GM21737 (cell line): ENCODE results near the gene GRIK4.

Source experiments
- ATAC-seq: cut with Tn5 transposase; IDR thresholded peaks from one replicate; pipeline ENCODE4 v1.9.1; 2021; ENCODE audit warnings: mild to moderate bottlenecking, moderate library complexity; ENCODE audit not compliant: unreplicated experiment

Gene GRIK4

GRCh38 chr11:120800206-120800605, 288.7 kb downstream of the GRIK4 start:
- ATAC-seq: no peak

- ATAC-seq: no peak
These were observed 290.5 kb downstream of the GRIK4 start for GRCh38 chr11:120801801-120802689.

GRCh38 chr11:120805960-120806555, 294.5 kb downstream of the GRIK4 start:
- no peak for ATAC-seq

- ATAC-seq: no peak
These were observed 296.0 kb downstream of the GRIK4 start for GRCh38 chr11:120807414-120808150.

- no peak for ATAC-seq
These were observed 297.1 kb downstream of the GRIK4 start for GRCh38 chr11:120808616-120809050.

GRCh38 chr11:120810251-120810650, 298.7 kb downstream of the GRIK4 start:
- no peak for ATAC-seq

GRCh38 chr11:120811199-120811598, 299.7 kb downstream of the GRIK4 start:
- no peak for ATAC-seq

- ATAC-seq: no peak
These were observed 300.2 kb downstream of the GRIK4 start for GRCh38 chr11:120811731-120812130.

GRCh38 chr11:120814531-120815318, 303.2 kb downstream of the GRIK4 start:
- no peak for ATAC-seq

GRCh38 chr11:120815319-120816100, 304.0 kb downstream of the GRIK4 start:
- no peak for ATAC-seq

- ATAC-seq: no peak
These were observed 304.6 kb downstream of the GRIK4 start for GRCh38 chr11:120816176-120816575.

GRCh38 chr11:120816711-120817110, 305.2 kb downstream of the GRIK4 start:
- no peak for ATAC-seq

- ATAC-seq: no peak
These were observed 305.6 kb downstream of the GRIK4 start for GRCh38 chr11:120817158-120817557.

GRCh38 chr11:120818097-120818496, 306.5 kb downstream of the GRIK4 start:
- ATAC-seq: no peak

GRCh38 chr11:120819003-120819402, 307.5 kb downstream of the GRIK4 start:
- ATAC-seq: no peak

GRCh38 chr11:120819437-120820365, 308.2 kb downstream of the GRIK4 start:
- ATAC-seq: no peak

- ATAC-seq: no peak
These were observed 311.6 kb downstream of the GRIK4 start for GRCh38 chr11:120823159-120823558.

- no peak for ATAC-seq
These were observed 312.7 kb downstream of the GRIK4 start for GRCh38 chr11:120824242-120824641.

GRCh38 chr11:120827198-120827597, 315.6 kb downstream of the GRIK4 start:
- ATAC-seq: no peak
